Measurements from ENCODE around the gene TRNT1. TPM values are rescaled to one million over a fixed set of nuclear protein-coding genes. Genes with fewer than 3 reads are reported as not detected.

Gene TRNT1
- total RNA-seq, 1 experiment from 2014 or later = 22.8 TPM

DNA sequence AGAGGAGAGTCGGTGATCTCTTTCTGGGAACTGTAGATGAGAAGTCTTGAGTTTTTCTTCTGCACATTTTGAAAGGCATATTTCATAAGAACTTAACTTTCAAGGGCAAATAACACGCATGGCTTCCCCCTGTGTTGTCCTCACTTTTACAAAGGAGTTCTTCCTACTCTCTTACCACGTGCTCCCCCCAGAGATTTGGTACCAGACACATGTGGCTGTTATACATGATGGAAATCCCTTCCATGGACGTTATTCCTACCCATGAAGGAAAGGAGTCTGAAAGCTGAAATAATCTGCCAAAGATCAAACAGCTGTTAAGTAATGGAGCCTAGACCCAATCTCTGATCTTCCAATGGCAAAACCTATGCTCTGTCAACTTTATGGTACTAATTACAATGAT, 20.9 kb upstream of the TRNT1 start:
- no TSS peak for BruUV-seq (replicated peaks)
- intact Hi-C loops (cut with micrococcal nuclease; ENCODE audit: unreplicated experiment) = no loop called here
- ChIA-PET POLR2A (no interaction called here), CTCF (no interaction called here)
- Histone ChIP-seq H3K9me3 (ENCODE audit: control insufficient read depth, insufficient read depth, low read depth, low read length) (no peaks in the 10 kb centered on the region), H3K27ac (ENCODE audit: low read length) (no peak overlapping the region), H3K27me3 (ENCODE audit: control insufficient read depth, insufficient read depth, low read length) (no peaks in the 10 kb centered on the region; the same call in none of the 2 replicates), H3K36me3 (ENCODE audit: control insufficient read depth, insufficient read depth, low read length) (no peaks in the 10 kb centered on the region), H3K4me1 (ENCODE audit: control insufficient read depth, insufficient read depth, low read length) (no peaks in the 10 kb centered on the region), H3K4me3 (ENCODE audit: low read depth in 2 of 2, low read length in 2 of 2) (no peak overlapping the region)
- ATAC-seq (no peak), DNase-seq (ENCODE audit: low read depth, low spot score) (no peak)
- TF ChIP-seq TCF7L2 (IDR thresholded peaks at IDR 0.05; ENCODE audit: low read depth, low read length) (no peak), SIN3A (IDR thresholded peaks at IDR 0.05; ENCODE audit: borderline replicate concordance, insufficient read depth, low read depth, low read length) (no peak), POLR2AphosphoS5 (IDR thresholded peaks at IDR 0.05; ENCODE audit: low read depth, low read length) (no peak)
- in situ Hi-C loops (cut with HindIII; ENCODE audit: low pct_unique_long_range_greater_than_20kb, low sequenced_read_pairs) = no loop called here

DNA sequence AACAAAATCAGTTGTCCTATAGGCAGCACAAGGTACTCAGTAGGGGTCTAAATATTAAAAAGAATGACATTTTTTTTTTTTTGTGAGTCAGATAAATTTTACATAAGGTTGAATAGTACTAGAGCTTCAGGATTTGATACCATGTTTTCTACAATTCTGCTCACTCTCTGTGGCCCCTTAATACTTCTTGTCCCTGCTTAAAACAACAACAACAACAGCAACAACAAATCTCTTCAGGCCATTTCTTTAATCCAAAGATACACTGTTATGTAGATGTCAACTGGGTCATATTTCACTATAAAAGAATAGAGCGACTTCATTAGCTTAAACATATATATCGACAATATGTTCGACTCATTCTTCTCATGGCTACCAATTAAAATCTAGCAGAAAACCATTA, 19.6 kb upstream of the TRNT1 start:
- H3K4me1 ChIP-seq (ENCODE audit: control insufficient read depth, insufficient read depth, low read length) = no peaks in the 10 kb centered on the region
- no peaks in the 10 kb centered on the region; the same call in none of the 2 replicates for H3K27me3 ChIP-seq (ENCODE audit: control insufficient read depth, insufficient read depth, low read length)
- H3K36me3 ChIP-seq (ENCODE audit: control insufficient read depth, insufficient read depth, low read length) = no peaks in the 10 kb centered on the region
- TF ChIP-seq POLR2AphosphoS5 (IDR thresholded peaks at IDR 0.05; ENCODE audit: low read depth, low read length) (no peak), TCF7L2 (IDR thresholded peaks at IDR 0.05; ENCODE audit: low read depth, low read length) (no peak), SIN3A (IDR thresholded peaks at IDR 0.05; ENCODE audit: borderline replicate concordance, insufficient read depth, low read depth, low read length) (no peak)
- TF ChIP-seq, protein P1, sequence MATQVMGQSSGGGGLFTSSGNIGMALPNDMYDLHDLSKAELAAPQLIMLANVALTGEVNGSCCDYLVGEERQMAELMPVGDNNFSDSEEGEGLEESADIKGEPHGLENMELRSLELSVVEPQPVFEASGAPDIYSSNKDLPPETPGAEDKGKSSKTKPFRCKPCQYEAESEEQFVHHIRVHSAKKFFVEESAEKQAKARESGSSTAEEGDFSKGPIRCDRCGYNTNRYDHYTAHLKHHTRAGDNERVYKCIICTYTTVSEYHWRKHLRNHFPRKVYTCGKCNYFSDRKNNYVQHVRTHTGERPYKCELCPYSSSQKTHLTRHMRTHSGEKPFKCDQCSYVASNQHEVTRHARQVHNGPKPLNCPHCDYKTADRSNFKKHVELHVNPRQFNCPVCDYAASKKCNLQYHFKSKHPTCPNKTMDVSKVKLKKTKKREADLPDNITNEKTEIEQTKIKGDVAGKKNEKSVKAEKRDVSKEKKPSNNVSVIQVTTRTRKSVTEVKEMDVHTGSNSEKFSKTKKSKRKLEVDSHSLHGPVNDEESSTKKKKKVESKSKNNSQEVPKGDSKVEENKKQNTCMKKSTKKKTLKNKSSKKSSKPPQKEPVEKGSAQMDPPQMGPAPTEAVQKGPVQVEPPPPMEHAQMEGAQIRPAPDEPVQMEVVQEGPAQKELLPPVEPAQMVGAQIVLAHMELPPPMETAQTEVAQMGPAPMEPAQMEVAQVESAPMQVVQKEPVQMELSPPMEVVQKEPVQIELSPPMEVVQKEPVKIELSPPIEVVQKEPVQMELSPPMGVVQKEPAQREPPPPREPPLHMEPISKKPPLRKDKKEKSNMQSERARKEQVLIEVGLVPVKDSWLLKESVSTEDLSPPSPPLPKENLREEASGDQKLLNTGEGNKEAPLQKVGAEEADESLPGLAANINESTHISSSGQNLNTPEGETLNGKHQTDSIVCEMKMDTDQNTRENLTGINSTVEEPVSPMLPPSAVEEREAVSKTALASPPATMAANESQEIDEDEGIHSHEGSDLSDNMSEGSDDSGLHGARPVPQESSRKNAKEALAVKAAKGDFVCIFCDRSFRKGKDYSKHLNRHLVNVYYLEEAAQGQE (IDR thresholded peaks at IDR 0.05; ENCODE audit: insufficient read depth in 1 of 2, low read depth in 2 of 2, low read length in 1 of 2) = no peak
- TF ChIP-seq, protein P2, sequence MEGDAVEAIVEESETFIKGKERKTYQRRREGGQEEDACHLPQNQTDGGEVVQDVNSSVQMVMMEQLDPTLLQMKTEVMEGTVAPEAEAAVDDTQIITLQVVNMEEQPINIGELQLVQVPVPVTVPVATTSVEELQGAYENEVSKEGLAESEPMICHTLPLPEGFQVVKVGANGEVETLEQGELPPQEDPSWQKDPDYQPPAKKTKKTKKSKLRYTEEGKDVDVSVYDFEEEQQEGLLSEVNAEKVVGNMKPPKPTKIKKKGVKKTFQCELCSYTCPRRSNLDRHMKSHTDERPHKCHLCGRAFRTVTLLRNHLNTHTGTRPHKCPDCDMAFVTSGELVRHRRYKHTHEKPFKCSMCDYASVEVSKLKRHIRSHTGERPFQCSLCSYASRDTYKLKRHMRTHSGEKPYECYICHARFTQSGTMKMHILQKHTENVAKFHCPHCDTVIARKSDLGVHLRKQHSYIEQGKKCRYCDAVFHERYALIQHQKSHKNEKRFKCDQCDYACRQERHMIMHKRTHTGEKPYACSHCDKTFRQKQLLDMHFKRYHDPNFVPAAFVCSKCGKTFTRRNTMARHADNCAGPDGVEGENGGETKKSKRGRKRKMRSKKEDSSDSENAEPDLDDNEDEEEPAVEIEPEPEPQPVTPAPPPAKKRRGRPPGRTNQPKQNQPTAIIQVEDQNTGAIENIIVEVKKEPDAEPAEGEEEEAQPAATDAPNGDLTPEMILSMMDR (IDR thresholded peaks at IDR 0.05) = no peak
- H3K4me3 ChIP-seq (ENCODE audit: low read depth in 2 of 2, low read length in 2 of 2) = no peak overlapping the region
- no peaks in the 10 kb centered on the region for H3K9me3 ChIP-seq (ENCODE audit: control insufficient read depth, insufficient read depth, low read depth, low read length)
- no TSS peak for BruUV-seq (replicated peaks)
- ATAC-seq = no peak
- in situ Hi-C loops (cut with HindIII; ENCODE audit: low pct_unique_long_range_greater_than_20kb, low sequenced_read_pairs) = no loop called here
- no peak for DNase-seq (ENCODE audit: low read depth, low spot score)
- ChIA-PET POLR2A (no interaction called here), CTCF (no interaction called here)
- intact Hi-C loops (cut with micrococcal nuclease; ENCODE audit: unreplicated experiment) = no loop called here
- no peak overlapping the region for H3K27ac ChIP-seq (ENCODE audit: low read length)

DNA sequence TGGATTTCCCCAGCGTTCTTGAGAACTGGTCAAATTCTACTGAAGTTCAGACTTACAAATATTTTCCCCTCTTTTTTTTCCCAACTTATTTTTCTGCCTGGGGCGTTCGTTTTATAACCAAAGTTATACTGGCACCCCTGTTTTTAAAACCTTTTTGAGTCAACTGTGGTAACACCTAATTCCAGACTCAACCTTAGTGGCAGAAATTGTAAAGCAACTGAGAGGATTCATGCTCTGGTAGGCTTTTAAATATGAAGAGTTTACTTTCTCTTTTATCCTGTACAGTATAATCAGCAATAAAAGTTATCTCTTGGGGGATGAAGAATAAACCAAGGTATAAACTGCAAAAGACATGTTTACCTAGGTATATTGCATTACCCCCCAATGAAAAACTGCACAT, 18.9 kb upstream of the TRNT1 start:
- CTCF ChIA-PET = no interaction called here
- intact Hi-C loops (cut with micrococcal nuclease; ENCODE audit: unreplicated experiment) = no loop called here
- H3K36me3 ChIP-seq (ENCODE audit: control insufficient read depth, insufficient read depth, low read length) = no peaks in the 10 kb centered on the region
- no peaks in the 10 kb centered on the region for H3K4me1 ChIP-seq (ENCODE audit: control insufficient read depth, insufficient read depth, low read length)
- no TSS peak for BruUV-seq (replicated peaks)
- H3K27me3 ChIP-seq (ENCODE audit: control insufficient read depth, insufficient read depth, low read length) = no peaks in the 10 kb centered on the region; the same call in none of the 2 replicates
- H3K27ac ChIP-seq (ENCODE audit: low read length) = no peak overlapping the region
- no peaks in the 10 kb centered on the region for H3K9me3 ChIP-seq (ENCODE audit: control insufficient read depth, insufficient read depth, low read depth, low read length)
- DNase-seq (ENCODE audit: low read depth, low spot score) (no peak), ATAC-seq (no peak)
- no peak overlapping the region for H3K4me3 ChIP-seq (ENCODE audit: low read depth in 2 of 2, low read length in 2 of 2)
- TF ChIP-seq TCF7L2 (IDR thresholded peaks at IDR 0.05; ENCODE audit: low read depth, low read length) = no peak
- TF ChIP-seq, protein P2 (IDR thresholded peaks at IDR 0.05) = no peak
- in situ Hi-C loops (cut with HindIII; ENCODE audit: low pct_unique_long_range_greater_than_20kb, low sequenced_read_pairs) = no loop called here
- POLR2A ChIA-PET = no interaction called here

All from Panc1 (cell line).